ENCODE data around the gene GSG1.

DNA sequence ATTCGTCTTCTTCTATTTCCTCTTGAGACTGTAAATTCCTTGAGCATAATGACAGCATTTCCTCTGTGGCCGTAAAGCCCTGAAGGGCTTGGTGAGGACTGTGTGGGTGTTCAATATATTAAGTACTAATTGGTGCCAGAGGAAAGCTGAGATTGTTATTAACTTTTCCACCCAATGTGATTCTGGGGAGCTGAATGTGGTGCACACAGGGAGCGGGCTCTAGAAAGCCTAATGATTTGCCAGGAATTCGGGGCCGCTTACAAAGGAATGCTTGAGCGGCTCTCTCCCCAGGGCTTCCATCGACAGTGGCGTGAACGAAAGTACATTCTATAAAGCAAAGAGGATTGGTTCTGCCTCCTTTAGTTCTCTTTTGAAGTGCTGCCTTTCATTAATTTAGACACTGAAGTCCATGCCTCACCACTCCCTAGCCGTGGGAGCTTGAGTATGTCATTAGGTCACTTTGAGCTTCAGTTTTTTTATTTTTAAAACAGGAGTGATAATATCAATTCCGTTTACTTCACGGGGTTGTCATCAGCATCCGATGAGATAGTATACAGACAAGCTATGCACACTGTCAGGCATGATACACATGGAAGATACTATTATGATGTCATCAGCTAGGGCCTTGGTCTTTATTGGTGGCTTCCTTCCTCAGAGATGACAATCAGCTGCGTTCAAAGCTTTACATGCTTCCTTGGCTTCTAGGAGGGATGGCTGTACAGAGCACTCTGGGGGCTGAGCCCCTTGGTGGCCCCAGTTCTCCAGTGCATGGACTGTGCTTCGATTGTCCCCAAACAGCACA is 11.0 kb upstream of the GSG1 start:
- no peak for TF ChIP-seq POLR2A (IDR thresholded peaks at IDR 0.05; ENCODE audit: low read length)
- TF ChIP-seq GATA1 (IDR thresholded peaks at IDR 0.05; ENCODE audit: low read depth, low read length): no peak
